ENCODE data around the gene SCOC.

The SCOC gene

DNA sequence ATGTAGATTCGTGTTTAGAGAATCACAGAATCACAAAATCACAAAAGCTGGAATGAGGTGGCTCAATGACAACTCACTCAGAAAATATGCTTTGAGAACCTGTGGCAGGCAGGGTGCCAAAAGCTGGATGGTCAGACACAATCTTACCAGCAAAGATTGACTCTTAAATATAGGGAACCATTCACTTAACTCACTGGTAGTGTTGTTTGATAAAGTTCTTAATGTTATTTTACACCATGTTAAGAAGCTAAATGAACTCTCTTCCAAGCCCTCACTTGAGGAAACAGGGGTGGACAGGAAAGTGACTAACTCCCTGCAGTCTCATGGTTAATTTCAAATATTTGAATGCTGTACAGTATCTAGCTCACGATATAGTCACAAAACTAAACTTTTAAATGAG, 5.7 kb upstream of the SCOC start:
- POLR2A ChIA-PET: no interaction called here
- CTCF ChIA-PET: interaction anchor here (2.2 to 3.0 kb wide), 2 partner anchors 8 to 241 kb away, joined by 6 to 33 read pairs; no protein-coding TSS in a partner anchor
- DNase-seq (ENCODE audit: extremely low spot score): no peak
- TF ChIP-seq, protein P1, sequence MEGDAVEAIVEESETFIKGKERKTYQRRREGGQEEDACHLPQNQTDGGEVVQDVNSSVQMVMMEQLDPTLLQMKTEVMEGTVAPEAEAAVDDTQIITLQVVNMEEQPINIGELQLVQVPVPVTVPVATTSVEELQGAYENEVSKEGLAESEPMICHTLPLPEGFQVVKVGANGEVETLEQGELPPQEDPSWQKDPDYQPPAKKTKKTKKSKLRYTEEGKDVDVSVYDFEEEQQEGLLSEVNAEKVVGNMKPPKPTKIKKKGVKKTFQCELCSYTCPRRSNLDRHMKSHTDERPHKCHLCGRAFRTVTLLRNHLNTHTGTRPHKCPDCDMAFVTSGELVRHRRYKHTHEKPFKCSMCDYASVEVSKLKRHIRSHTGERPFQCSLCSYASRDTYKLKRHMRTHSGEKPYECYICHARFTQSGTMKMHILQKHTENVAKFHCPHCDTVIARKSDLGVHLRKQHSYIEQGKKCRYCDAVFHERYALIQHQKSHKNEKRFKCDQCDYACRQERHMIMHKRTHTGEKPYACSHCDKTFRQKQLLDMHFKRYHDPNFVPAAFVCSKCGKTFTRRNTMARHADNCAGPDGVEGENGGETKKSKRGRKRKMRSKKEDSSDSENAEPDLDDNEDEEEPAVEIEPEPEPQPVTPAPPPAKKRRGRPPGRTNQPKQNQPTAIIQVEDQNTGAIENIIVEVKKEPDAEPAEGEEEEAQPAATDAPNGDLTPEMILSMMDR (IDR thresholded peaks at IDR 0.05; ENCODE audit: control extremely low read depth, extremely low read depth, low read depth, missing control alignments): no peak

DNA sequence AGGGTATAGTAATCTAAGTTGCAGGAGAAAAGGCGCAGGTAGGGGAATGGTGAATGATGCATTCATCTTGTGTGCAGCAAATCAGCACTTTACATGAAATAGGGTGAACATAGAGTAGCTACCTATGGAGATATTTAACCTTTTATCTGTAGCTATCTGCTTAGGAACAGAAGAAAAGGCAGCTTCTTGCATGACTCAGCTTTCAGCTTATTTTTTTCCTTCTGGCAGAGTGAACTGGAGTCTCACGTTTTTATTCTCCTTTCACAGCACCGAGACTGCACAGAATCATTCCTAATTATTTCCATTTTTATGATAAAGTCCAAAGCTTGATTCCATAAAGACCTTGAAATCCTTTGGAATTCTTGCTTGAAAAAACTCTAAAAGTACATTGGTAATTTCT, 4.8 kb upstream of the SCOC start:
- DNase-seq (ENCODE audit: extremely low spot score): no peak
- ChIA-PET CTCF (interaction anchor here (0.8 to 3.0 kb wide), 8 partner anchors 9 to 241 kb away, joined by 3 to 33 read pairs (median 4); no protein-coding TSS in a partner anchor), POLR2A (no interaction called here)
- TF ChIP-seq, protein P1 (IDR thresholded peaks at IDR 0.05; ENCODE audit: control extremely low read depth, extremely low read depth, low read depth, missing control alignments): no peak

DNA sequence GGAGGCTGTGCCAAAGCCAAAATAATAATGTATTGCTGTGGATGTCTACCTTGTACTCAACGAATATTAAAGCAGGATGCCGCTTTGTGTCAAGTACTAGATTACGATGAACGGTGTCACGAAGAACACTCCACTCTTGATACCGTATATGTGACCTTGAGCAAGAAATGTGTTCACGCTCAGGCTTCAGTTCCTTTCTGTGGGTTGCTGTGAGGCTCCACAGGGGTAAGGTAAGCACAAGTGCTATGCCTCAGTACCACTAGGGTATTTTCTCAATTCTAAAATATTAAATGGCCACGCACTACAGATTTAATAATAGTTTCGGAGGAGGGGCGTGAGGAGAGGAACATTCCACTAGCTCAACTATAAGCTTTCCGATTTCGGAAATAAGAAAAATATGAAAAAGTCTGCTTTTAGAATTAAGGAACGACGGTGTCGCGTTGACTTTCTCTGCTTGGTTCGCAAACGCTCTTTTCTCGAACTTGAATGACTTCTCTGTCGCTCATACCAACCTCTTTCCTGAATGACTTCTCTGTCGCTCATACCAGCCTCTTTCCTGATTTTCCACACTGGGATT, 607 bp upstream of the SCOC start:
- peak; percentile 58 for DNase-seq (ENCODE audit: extremely low spot score)
- ChIA-PET POLR2A (no interaction called here), CTCF (interaction anchor here (0.7 to 5.6 kb wide), 7 partner anchors 9 to 485 kb away, joined by 3 to 55 read pairs (median 6); no protein-coding TSS in a partner anchor)
- TF ChIP-seq, protein P1 (IDR thresholded peaks at IDR 0.05; ENCODE audit: control extremely low read depth, extremely low read depth, low read depth, missing control alignments): no peak

DNA sequence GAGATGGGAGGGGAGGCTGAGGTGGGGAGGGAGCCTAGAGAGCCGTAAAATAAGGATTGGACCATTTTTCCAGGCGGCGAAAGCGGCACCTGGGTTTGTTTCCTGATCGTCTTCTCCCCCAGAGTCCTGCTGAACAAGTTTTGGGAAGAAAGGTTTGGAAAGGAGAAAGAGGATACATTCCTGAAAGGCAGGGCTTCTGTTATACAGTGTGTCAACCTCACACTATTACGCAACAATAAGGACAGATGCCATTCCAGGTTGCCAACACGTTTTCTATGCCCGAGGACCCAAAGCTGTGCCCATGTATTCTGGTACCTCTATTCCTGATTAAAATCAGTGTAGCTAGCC, 658 bp downstream of the SCOC start:
- POLR2A ChIA-PET: no interaction called here
- DNase-seq (ENCODE audit: extremely low spot score): no peak
- CTCF ChIA-PET: interaction anchor here (1.3 to 5.6 kb wide), 4 partner anchors 10 to 484 kb away, joined by 3 to 55 read pairs (median 12); no protein-coding TSS in a partner anchor
- TF ChIP-seq, protein P1 (IDR thresholded peaks at IDR 0.05; ENCODE audit: control extremely low read depth, extremely low read depth, low read depth, missing control alignments): no peak

DNA sequence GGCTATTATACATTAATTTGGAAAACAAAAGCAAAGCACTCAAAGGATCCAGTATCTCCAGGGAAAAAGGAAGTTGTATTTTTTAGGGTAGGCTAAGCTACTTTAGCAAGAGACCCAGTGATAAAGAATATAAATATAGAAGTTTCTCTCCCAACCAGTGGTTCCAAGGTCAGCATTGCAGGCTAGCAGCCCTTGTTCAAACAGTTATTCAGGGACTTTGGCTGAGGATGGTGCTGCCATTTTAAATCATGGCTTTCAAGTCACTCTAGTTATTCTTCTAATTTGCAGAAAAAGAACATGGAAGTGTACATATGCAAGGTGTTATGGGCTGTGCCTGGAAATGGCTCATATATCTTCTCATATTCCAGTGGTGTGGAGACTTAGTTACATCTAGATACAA, 9.3 kb downstream of the SCOC start:
- no peak for DNase-seq (ENCODE audit: extremely low spot score)
- ChIA-PET POLR2A (no interaction called here), CTCF (interaction anchor here (1.4 to 2.5 kb wide), 2 partner anchors 9 to 14 kb away, joined by 4 to 18 read pairs; partner anchors contain the start of gene SCOC)
- TF ChIP-seq, protein P1 (IDR thresholded peaks at IDR 0.05; ENCODE audit: control extremely low read depth, extremely low read depth, low read depth, missing control alignments): no peak

DNA sequence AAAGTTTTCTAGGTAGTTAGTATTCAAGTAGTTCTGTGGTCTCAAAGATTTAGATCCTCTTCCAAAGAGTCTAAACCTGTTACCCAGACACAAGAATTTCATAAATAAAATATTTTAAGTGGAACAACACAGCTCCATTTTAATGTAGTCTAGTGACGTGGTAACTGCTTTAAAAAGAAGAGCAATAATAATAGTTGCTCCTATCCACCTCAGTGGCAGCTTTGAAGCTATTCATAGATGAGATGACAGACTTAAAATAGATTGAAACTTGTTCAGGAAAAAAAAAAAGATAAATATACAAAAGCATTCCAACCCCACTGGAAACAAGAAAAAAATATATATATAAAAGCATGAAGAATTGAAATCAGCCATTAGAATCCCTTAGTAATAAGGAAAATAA, 14.6 kb downstream of the SCOC start:
- POLR2A ChIA-PET: no interaction called here

More for the DNA sequence above, 14.6 kb downstream of the SCOC start:
- TF ChIP-seq, protein P1 (IDR thresholded peaks at IDR 0.05; ENCODE audit: control extremely low read depth, extremely low read depth, low read depth, missing control alignments): no peak
- DNase-seq (ENCODE audit: extremely low spot score): no peak
- CTCF ChIA-PET: interaction anchor here (0.9 to 1.3 kb wide), 3 partner anchors 9 to 19 kb away, joined by 3 to 4 read pairs (median 3); no protein-coding TSS in a partner anchor
